GM18867 (cell line): ENCODE measurements around the gene JAK2.

Source experiments
- ATAC-seq: cut with Tn5 transposase; IDR thresholded peaks from one replicate; pipeline ENCODE4 v1.9.1; 2021; ENCODE audit warnings: mild to moderate bottlenecking, moderate library complexity; ENCODE audit not compliant: unreplicated experiment

JAK2 gene

DNA sequence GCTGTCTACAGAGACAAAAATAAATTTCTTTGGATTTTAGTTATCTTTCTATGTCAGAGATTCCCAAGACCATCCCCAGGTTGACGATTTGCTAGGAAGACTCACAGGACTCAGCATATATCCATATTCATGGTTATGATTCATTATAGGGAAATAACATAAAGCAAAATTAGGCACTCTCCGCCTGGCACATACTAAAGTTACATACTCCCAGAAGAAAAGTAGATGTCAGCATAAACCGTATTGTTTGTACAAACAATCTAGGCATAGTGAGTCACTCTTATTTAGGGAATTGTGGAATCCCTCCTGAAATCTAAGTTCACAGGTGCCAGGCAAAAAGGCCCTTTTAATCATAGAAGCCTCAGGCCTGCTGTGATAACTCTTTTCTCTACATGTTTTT, 137.4 kb downstream of the JAK2 start:
- ATAC-seq, result no peak

DNA sequence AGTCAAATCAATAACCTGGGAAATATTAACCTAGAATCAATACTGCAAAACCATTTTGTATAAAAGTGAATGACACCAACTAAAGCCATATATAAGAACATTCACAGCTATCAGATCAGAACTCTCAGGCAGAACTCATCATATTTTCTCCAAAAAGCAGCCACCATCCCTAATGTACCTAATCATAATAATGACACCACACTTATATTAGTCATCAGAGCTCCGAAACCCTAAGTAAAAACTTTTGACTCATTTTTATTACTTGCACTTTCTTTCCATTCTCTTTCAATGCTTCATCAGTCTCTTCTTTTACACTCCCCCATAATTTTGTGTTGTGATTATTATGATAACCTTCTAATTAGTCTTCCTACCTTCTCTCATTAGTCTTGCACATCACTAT, 155.1 kb downstream of the JAK2 start:
- no peak for ATAC-seq

DNA sequence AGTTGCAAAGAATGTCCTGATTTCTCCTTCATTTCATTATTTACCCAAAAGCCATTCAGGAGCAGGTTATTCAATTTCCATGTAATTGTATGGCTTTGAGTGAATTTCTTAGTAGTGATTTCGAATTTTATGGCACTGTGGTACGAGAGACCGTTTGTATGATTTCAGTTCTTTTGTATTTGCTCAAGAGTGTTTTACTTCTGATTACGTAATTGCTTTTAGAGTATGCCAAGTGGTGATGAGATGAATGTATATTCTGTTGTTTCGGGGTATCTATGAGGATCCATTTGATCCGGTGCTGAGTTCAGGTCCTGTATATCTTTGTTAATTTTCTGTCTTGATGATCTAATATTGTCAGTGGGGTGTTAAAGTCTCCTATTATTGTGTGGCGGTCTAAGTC, 159.1 kb downstream of the JAK2 start:
- ATAC-seq, result no peak

DNA sequence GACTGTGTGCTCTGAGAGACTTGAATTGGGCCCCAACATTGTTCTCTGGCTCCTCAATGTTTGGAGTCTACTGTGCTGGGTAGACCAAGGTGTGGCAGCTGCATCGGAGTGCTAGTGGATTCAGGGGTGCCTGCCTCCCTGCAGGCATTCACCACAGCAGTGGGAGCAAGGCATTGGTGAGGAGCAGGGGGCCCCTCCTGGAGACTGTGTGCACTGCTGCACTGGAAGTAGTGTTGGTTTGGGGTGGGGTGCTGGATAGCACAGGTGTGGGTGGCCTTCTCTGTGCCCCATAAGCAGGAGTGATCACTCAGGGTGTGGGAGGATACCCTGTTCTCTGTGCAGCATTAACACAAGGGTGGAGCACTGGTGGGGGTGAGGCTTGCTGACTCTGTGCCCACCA, 161.2 kb downstream of the JAK2 start:
- ATAC-seq, result no peak
